PC-3 (cell line): ENCODE data around the gene NPRL2.

Experiments used
- CTCF ChIP-seq: fragments of 300-600 bp; sonication (generic); conservative IDR thresholded peaks from 2 replicates; pipeline ENCODE4 v1.5.1; 2017; ENCODE audit warnings: antibody characterized with exemption, low read depth, mild to moderate bottlenecking, low read length
- EZH2 ChIP-seq: fragments of 300-600 bp; sonication (generic); IDR thresholded peaks from one replicate; pipeline ENCODE4 v1.6.1; 2017; ENCODE audit warnings: antibody characterized with exemption, mild to moderate bottlenecking, low read length; ENCODE audit not compliant: unreplicated experiment
- EZH2phosphoT487 ChIP-seq: fragments of 300-600 bp; sonication (generic); IDR thresholded peaks from 2 replicates; pipeline ENCODE4 v1.6.1; 2018; ENCODE audit warnings: mild to moderate bottlenecking, antibody characterized with exemption, low read length, borderline replicate concordance

DNA sequence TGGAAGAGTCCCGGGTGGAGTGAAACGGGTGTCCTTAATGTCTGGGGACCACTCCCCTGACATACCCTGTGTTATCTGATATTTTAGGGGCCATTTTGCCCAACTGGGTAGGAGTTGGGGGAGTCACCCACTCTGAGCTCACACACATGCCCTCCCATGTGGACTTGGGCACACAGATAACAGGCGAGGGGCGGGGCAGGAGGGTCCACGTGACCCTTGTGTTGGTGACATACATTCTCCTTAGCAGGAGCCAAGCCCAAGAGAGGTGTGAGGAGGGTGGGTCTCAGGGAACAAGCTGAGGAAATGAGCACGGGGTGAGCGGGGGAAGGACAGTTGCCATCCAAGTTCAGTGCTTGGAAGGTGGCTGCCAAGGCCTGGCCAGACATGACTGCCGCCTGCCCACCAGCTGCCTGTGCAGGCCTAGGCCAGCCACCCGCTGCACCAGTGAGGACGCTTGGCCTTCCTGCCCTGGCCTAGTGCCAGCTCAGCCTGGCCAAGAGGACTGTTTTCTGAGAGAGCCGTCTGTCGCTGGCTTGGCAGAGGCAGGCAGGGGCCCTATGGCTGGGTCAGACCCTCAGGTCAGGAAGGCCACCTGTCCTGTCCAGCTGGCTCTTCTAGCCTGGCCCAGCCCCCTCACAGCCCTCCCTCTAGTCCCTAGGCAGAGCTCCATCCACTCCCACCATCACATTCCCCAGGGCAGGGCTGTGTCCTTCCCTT lies 40.1 kb upstream of the NPRL2 start:
- no peak for TF ChIP-seq CTCF
- no peak for TF ChIP-seq EZH2
- no peak for TF ChIP-seq EZH2phosphoT487
